Ishikawa (cell line): Measurements from ENCODE around the gene MACROH2A2.

ENCODE experiments used
- CEBPB ChIP-seq: IDR thresholded peaks from 2 replicates; pipeline ENCODE4 v1.6.1; 2012
- CREB1 ChIP-seq: IDR thresholded peaks from 2 replicates; pipeline ENCODE4 v1.6.1; 2012; ENCODE audit warnings: low read depth
- EGR1 ChIP-seq: IDR thresholded peaks from 2 replicates; pipeline ENCODE4 v1.6.1; 2012
- EP300 ChIP-seq: IDR thresholded peaks from 2 replicates; pipeline ENCODE4 v1.6.1; 2012; ENCODE audit warnings: borderline replicate concordance
- FOXM1 ChIP-seq: IDR thresholded peaks from 2 replicates; pipeline ENCODE4 v1.6.1; 2012; ENCODE audit warnings: low read depth, borderline replicate concordance
- MAX ChIP-seq: IDR thresholded peaks from 2 replicates; pipeline ENCODE4 v1.6.1; 2012
- NFIC ChIP-seq: IDR thresholded peaks from 2 replicates; pipeline ENCODE4 v1.6.1; 2012
- RAD21 ChIP-seq: IDR thresholded peaks from 2 replicates; pipeline ENCODE4 v1.6.1; 2012; ENCODE audit warnings: low read depth
- TAF1 ChIP-seq: IDR thresholded peaks from 2 replicates; pipeline ENCODE4 v1.6.1; 2012; ENCODE audit warnings: low read depth, mild to moderate bottlenecking
- TCF12 ChIP-seq: IDR thresholded peaks from 2 replicates; pipeline ENCODE4 v1.6.1; 2012; ENCODE audit warnings: low read depth
- TEAD4 ChIP-seq: IDR thresholded peaks from 2 replicates; pipeline ENCODE4 v1.6.1; 2012
- YY1 ChIP-seq: IDR thresholded peaks from 2 replicates; pipeline ENCODE4 v1.6.1; 2012; ENCODE audit warnings: low read depth
- ZBTB7A ChIP-seq: IDR thresholded peaks from 2 replicates; pipeline ENCODE4 v1.6.1; 2012; ENCODE audit warnings: low read depth
- TF ChIP-seq, protein P1 (sequence below): IDR thresholded peaks from 2 replicates; pipeline ENCODE4 v1.6.1; 2012; ENCODE audit warnings: low read depth, mild to moderate bottlenecking
- TF ChIP-seq, protein P2 (sequence below): IDR thresholded peaks from 2 replicates; pipeline ENCODE4 v1.6.1; 2012

MACROH2A2 gene

GRCh38 chr10:70034232-70034631, 18.4 kb upstream of the MACROH2A2 start:
- TF ChIP-seq TAF1 (no peak), RAD21 (no peak), TCF12 (no peak), EP300 (no peak), FOXM1 (no peak), CREB1 (no peak), TEAD4 (no peak), EGR1 (no peak), MAX (no peak)
- TF ChIP-seq, protein P1, sequence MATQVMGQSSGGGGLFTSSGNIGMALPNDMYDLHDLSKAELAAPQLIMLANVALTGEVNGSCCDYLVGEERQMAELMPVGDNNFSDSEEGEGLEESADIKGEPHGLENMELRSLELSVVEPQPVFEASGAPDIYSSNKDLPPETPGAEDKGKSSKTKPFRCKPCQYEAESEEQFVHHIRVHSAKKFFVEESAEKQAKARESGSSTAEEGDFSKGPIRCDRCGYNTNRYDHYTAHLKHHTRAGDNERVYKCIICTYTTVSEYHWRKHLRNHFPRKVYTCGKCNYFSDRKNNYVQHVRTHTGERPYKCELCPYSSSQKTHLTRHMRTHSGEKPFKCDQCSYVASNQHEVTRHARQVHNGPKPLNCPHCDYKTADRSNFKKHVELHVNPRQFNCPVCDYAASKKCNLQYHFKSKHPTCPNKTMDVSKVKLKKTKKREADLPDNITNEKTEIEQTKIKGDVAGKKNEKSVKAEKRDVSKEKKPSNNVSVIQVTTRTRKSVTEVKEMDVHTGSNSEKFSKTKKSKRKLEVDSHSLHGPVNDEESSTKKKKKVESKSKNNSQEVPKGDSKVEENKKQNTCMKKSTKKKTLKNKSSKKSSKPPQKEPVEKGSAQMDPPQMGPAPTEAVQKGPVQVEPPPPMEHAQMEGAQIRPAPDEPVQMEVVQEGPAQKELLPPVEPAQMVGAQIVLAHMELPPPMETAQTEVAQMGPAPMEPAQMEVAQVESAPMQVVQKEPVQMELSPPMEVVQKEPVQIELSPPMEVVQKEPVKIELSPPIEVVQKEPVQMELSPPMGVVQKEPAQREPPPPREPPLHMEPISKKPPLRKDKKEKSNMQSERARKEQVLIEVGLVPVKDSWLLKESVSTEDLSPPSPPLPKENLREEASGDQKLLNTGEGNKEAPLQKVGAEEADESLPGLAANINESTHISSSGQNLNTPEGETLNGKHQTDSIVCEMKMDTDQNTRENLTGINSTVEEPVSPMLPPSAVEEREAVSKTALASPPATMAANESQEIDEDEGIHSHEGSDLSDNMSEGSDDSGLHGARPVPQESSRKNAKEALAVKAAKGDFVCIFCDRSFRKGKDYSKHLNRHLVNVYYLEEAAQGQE = no peak

DNA sequence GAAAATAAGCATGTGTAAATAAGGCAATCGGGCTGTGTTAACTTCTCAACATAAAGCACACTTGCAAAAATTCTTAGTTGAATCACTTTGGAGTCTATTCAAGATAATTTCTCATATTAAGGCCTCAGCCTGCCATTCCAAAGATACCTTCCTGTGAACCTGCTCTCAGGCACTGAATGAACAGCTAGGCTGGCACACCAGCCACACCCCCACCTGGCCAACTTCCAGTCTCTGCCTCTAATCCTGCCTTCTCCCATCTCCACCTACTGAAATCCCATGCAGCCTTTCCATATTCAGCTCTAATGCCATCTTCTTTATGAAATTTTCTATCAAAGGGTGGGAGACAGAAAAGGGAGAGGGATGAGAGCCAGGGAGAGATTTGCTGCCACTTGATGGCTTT, 17.1 kb upstream of the MACROH2A2 start:
- TF ChIP-seq MAX = no peak
- no peak for TF ChIP-seq NFIC
- no peak for TF ChIP-seq TCF12
- TF ChIP-seq YY1 = no peak
- TF ChIP-seq FOXM1 = no peak
- TF ChIP-seq TAF1 = no peak
- TF ChIP-seq, protein P1 = no peak
- TF ChIP-seq CREB1 = no peak
- no peak for TF ChIP-seq ZBTB7A
- no peak for TF ChIP-seq RAD21
- no peak for TF ChIP-seq EGR1

- no peak for TF ChIP-seq ZBTB7A
- TF ChIP-seq, protein P2, sequence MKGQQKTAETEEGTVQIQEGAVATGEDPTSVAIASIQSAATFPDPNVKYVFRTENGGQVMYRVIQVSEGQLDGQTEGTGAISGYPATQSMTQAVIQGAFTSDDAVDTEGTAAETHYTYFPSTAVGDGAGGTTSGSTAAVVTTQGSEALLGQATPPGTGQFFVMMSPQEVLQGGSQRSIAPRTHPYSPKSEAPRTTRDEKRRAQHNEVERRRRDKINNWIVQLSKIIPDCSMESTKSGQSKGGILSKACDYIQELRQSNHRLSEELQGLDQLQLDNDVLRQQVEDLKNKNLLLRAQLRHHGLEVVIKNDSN = no peak
- no peak for TF ChIP-seq EGR1
Observed at GRCh38 chr10:70038923-70039322, 13.7 kb upstream of the MACROH2A2 start.

DNA sequence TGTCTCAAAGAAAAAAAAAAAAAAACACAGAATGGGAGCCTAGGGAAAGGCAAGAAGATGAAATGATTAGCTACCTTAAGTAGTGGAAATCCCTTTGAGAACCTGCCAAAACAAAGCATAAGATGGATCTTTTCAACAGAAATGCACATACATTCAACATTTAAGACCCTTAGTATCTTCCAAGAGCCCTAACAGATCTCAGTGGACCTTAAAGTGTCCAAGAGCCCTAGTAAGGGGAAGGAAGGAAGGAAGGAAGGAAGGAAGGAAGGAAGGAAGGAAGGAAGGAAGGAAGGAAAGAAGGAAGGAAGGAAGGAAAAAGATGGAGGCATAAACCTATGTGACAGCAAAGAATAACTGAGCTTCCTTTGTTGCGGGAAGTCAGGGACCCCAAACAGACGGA, 11.6 kb upstream of the MACROH2A2 start:
- TF ChIP-seq NFIC (no peak), EGR1 (no peak), FOXM1 (no peak), CREB1 (no peak), TCF12 (no peak), MAX (no peak), CEBPB (no peak), YY1 (no peak), ZBTB7A (no peak), RAD21 (no peak), TAF1 (no peak), TEAD4 (no peak), EP300 (no peak)
- TF ChIP-seq, protein P2 = no peak

DNA sequence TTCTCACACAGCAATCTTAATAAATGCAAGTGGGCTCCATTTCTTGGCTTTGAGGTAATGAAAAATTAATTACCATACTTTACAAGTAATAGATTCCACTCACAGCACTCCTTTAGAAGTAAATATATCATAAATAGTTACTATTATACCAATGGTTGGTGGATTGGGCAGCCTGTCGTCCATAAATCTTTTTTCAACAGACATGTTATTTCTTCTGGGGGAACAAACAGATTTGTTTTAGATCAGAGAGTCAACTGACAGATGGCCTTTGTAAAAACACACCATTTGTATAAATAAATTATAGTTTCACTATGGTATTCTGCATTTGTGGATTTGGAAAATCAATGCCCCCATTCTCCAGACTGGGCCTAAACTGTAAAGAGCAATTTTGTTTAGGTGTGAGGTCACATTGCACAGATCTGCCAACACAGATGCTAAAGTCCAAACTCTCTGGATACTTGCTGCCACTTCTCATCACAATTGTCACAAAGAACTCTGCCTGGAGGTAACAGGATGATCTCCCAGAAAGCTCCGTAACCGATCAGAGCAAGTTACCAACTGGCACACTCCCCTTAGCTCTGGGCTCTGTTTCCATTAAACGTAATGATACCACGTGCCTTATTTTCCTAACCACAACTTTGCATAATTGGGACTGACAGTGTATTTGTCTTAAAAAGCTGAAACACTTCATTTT, 4.5 kb upstream of the MACROH2A2 start:
- TF ChIP-seq TEAD4 (no peak), YY1 (no peak), TAF1 (no peak), RAD21 (no peak)
- TF ChIP-seq, protein P1 = no peak
